Measurements from ENCODE around the gene GPRC5D. TPM values are rescaled to one million over a fixed set of nuclear protein-coding genes. Genes with fewer than 3 reads are reported as not detected.

Gene GPRC5D
- total RNA-seq, 1 donor from 2014 or later: 0.35 TPM

- Mint-ChIP-seq H3K27ac (no peak overlapping the region), H3K4me3 (no peak overlapping the region), H3K36me3 (ENCODE audit: low read depth) (no peaks in the 10 kb centered on the region), H3K4me1 (peaks cover 8% of the 10 kb centered on the region), H3K9me3 (no peaks in the 10 kb centered on the region), H3K27me3 (peaks cover 16% of the 10 kb centered on the region)
- DNase-seq (no peak), ATAC-seq (ENCODE audit: low read depth) (no peak)
- POLR2A ChIA-PET: no interaction called here
- CTCF ChIA-PET: interaction anchor here (0.8 to 1.1 kb wide), 3 partner anchors 131 to 293 kb away, joined by 3 to 4 read pairs (median 4); no protein-coding TSS in a partner anchor
- intact Hi-C loops (cut with micrococcal nuclease): loop anchor here (1.0 to 5.0 kb wide), 2 partner anchors 77 to 443 kb away; no protein-coding TSS in a partner anchor
- no peak for TF ChIP-seq CTCF (IDR thresholded peaks at IDR 0.05)
Observed at GRCh38 chr12:12918781-12919389, 33.1 kb downstream of the GPRC5D start.

- Mint-ChIP-seq H3K4me3 (no peak overlapping the region), H3K9me3 (no peaks in the 10 kb centered on the region)
Observed at GRCh38 chr12:12917517-12917916, 34.5 kb downstream of the GPRC5D start.

GRCh38 chr12:12916135-12916944, 35.6 kb downstream of the GPRC5D start:
- ATAC-seq (ENCODE audit: low read depth) (peak; percentile 99), DNase-seq (peak; percentile 73)
- H3K4me3 Mint-ChIP-seq: no peak overlapping the region
- H3K9me3 Mint-ChIP-seq: no peaks in the 10 kb centered on the region
- intact Hi-C loops (cut with micrococcal nuclease): loop anchor here (1.0 to 5.0 kb wide), 10 partner anchors 66 to 745 kb away; partner anchors contain the start of gene HEBP1
- ChIA-PET POLR2A (interaction anchor here (1.1 kb wide), 1 partner anchor 296 kb away, joined by 6 read pairs; no protein-coding TSS in a partner anchor), CTCF (interaction anchor here (0.6 to 5.4 kb wide), 26 partner anchors 15 to 386 kb away, joined by 3 to 167 read pairs (median 4); partner anchors contain the start of gene EMP1)
- H3K27ac Mint-ChIP-seq: no peak overlapping the region
- peak; percentile 86 for TF ChIP-seq CTCF (IDR thresholded peaks at IDR 0.05)
- peaks cover 16% of the 10 kb centered on the region for H3K27me3 Mint-ChIP-seq
- H3K4me1 Mint-ChIP-seq: peaks cover 8% of the 10 kb centered on the region
- H3K36me3 Mint-ChIP-seq (ENCODE audit: low read depth): no peaks in the 10 kb centered on the region

More at GRCh38 chr12:12917517-12917916, 34.5 kb downstream of the GPRC5D start:
- intact Hi-C loops (cut with micrococcal nuclease): loop anchor here (2.0 to 5.0 kb wide), 3 partner anchors 65 to 445 kb away; no protein-coding TSS in a partner anchor
- no peak for TF ChIP-seq CTCF (IDR thresholded peaks at IDR 0.05)
- ChIA-PET POLR2A (no interaction called here), CTCF (interaction anchor here (1.1 to 5.4 kb wide), 4 partner anchors 126 to 338 kb away, joined by 4 to 167 read pairs (median 13); no protein-coding TSS in a partner anchor)
- DNase-seq: no peak
- Mint-ChIP-seq H3K36me3 (ENCODE audit: low read depth) (no peaks in the 10 kb centered on the region), H3K27me3 (peaks cover 16% of the 10 kb centered on the region), H3K27ac (no peak overlapping the region), H3K4me1 (peaks cover 8% of the 10 kb centered on the region)
- ATAC-seq (ENCODE audit: low read depth): no peak

- no peak for ATAC-seq (ENCODE audit: low read depth)
- Mint-ChIP-seq H3K9me3 (no peaks in the 10 kb centered on the region), H3K4me3 (no peak overlapping the region), H3K36me3 (ENCODE audit: low read depth) (no peaks in the 10 kb centered on the region), H3K27ac (no peak overlapping the region), H3K4me1 (peaks cover 9% of the 10 kb centered on the region), H3K27me3 (peaks cover 16% of the 10 kb centered on the region)
- intact Hi-C loops (cut with micrococcal nuclease): loop anchor here (1.0 to 5.0 kb wide), 10 partner anchors 67 to 746 kb away; partner anchors contain the start of gene HEBP1
- ChIA-PET POLR2A (no interaction called here), CTCF (interaction anchor here (0.8 to 5.4 kb wide), 17 partner anchors 27 to 319 kb away, joined by 3 to 167 read pairs (median 4); no protein-coding TSS in a partner anchor)
- TF ChIP-seq CTCF (IDR thresholded peaks at IDR 0.05): no peak
- DNase-seq: no peak
Observed at GRCh38 chr12:12915656-12916055, 36.3 kb downstream of the GPRC5D start.

Measured in activated B cell treated with CpG ODN at 0.5 μM for 24 hours (primary cell).